ACHN (cell line): ENCODE data around the gene CRYBG2.

Source experiments
- DNase-seq: peaks from one replicate; pipeline ENCODE4 v3.0.0-alpha.2; 2015
- in situ Hi-C: cut with HindIII; loops from 2 replicates; pipeline ENCODE4 v1.10.0; 2017; ENCODE audit warnings: low sequenced_read_pairs, low pct_ligation_motif_present, low pct_unique_long_range_greater_than_20kb

The CRYBG2 gene

GRCh38 chr1:26287811-26288210, 66.1 kb downstream of the CRYBG2 start:
- in situ Hi-C loops = no loop called here

GRCh38 chr1:26287033-26287711, 66.8 kb downstream of the CRYBG2 start:
- in situ Hi-C loops = no loop called here
- DNase-seq = no peak

More at GRCh38 chr1:26287811-26288210, 66.1 kb downstream of the CRYBG2 start:
- no peak for DNase-seq

GRCh38 chr1:26286064-26286416, 67.9 kb downstream of the CRYBG2 start:
- no peak for DNase-seq
- in situ Hi-C loops = no loop called here

GRCh38 chr1:26285366-26286063, 68.4 kb downstream of the CRYBG2 start:
- in situ Hi-C loops = no loop called here
- DNase-seq = peak; percentile 19

GRCh38 chr1:26284597-26285347, 69.2 kb downstream of the CRYBG2 start:
- peak; percentile 77 for DNase-seq
- in situ Hi-C loops = no loop called here

GRCh38 chr1:26283871-26284596, 69.9 kb downstream of the CRYBG2 start:
- DNase-seq = no peak
- in situ Hi-C loops = no loop called here

GRCh38 chr1:26283279-26283853, 70.6 kb downstream of the CRYBG2 start:
- in situ Hi-C loops = no loop called here

GRCh38 chr1:26282401-26282918, 71.5 kb downstream of the CRYBG2 start:
- DNase-seq = no peak
- in situ Hi-C loops = no loop called here

More at GRCh38 chr1:26283279-26283853, 70.6 kb downstream of the CRYBG2 start:
- DNase-seq = no peak

GRCh38 chr1:26281971-26282370, 72.0 kb downstream of the CRYBG2 start:
- in situ Hi-C loops = no loop called here
- DNase-seq = no peak

GRCh38 chr1:26281091-26281958, 72.6 kb downstream of the CRYBG2 start:
- in situ Hi-C loops = no loop called here
- no peak for DNase-seq

GRCh38 chr1:26280333-26281042, 73.4 kb downstream of the CRYBG2 start:
- DNase-seq = peak; percentile 35

GRCh38 chr1:26279456-26280332, 74.2 kb downstream of the CRYBG2 start, which contains the start of gene SH3BGRL3:
TSS of gene SH3BGRL3 (plus strand) at chr1:26280086. CDS start at chr1:26280156, 70 bp downstream.
- peak; percentile 79 for DNase-seq
- in situ Hi-C loops = no loop called here

More at GRCh38 chr1:26280333-26281042, 73.4 kb downstream of the CRYBG2 start:
- in situ Hi-C loops = no loop called here

GRCh38 chr1:26278724-26279455, 75.0 kb downstream of the CRYBG2 start:
- in situ Hi-C loops = no loop called here
- DNase-seq = peak; percentile 16

- in situ Hi-C loops = no loop called here
- no peak for DNase-seq
Measured at GRCh38 chr1:26278303-26278702, 75.6 kb downstream of the CRYBG2 start.

- DNase-seq = no peak
- in situ Hi-C loops = no loop called here
Measured at GRCh38 chr1:26277719-26278118, 76.2 kb downstream of the CRYBG2 start.
